Measurements from ENCODE around the gene CCL19. TPM values are rescaled to one million over a fixed set of nuclear protein-coding genes. Genes with fewer than 3 reads are reported as not detected.

The CCL19 gene
- total and polyA plus RNA-seq, 2 of the 8 experiments (the other 6 are each of a cell fraction or from before 2014, with no cell fraction given) = not detected

GRCh38 chr9:34688329-34689115 is 2.6 kb downstream of the CCL19 start:
- POLR2A ChIA-PET (ENCODE audit: partially characterized antibody) = no interaction called here
- no peak overlapping the region for H4K5ac ChIP-seq (ENCODE audit: insufficient read length, low read depth, low read length)
- H2AK5ac ChIP-seq (ENCODE audit: low read depth, low read length) = no peak overlapping the region
- H3K56ac ChIP-seq (replicated peaks; ENCODE audit: insufficient read length, low read depth, low read length) = no peak overlapping the region
- H3K27ac ChIP-seq (ENCODE audit: low read depth, low read length) = no peak overlapping the region
- WGBS, 2 experiments (ENCODE audit: extremely low coverage in 1 of 2, insufficient coverage in 1 of 2, insufficient read length in 1 of 2, insufficient replicate concordance in 2 of 2, low coverage in 1 of 2, low lambda C conversion rate in 2 of 2, missing lambda C conversion rate in 1 of 2) = 88% methylated on average over 5 of the region's 5 CpGs; no CpG with 5 or more reads in 1 of the 2 experiments
- H3K79me2 ChIP-seq (ENCODE audit: control insufficient read depth in 1 of 2, insufficient read depth in 2 of 2, low read length in 2 of 2) = no peaks in the 10 kb centered on the region
- no peaks in the 10 kb centered on the region for H3K36me3 ChIP-seq (ENCODE audit: control insufficient read depth in 2 of 4, insufficient read depth in 4 of 4, low read length in 3 of 4)
- no peaks in the 10 kb centered on the region; the same call in 1 of the 2 replicates for H3K23me2 ChIP-seq (ENCODE audit: low read depth, low read length)
- H3K4me1 ChIP-seq (replicated peaks in 1 of 4; ENCODE audit: control insufficient read depth in 3 of 4, insufficient read depth in 4 of 4, low read length in 3 of 4) = peaks cover 0 to 3% (median 1%) of the 10 kb centered on the region in 4 experiments; a peak in 2 of 7 replicates
- no peak overlapping the region for H4K91ac ChIP-seq (replicated peaks; ENCODE audit: insufficient read length, low read length)
- no peak overlapping the region for H3K4me2 ChIP-seq (ENCODE audit: insufficient read depth in 1 of 2, low read depth in 2 of 2, low read length in 2 of 2)
- H3K18ac ChIP-seq (ENCODE audit: extremely low read depth, low read length) = no peak overlapping the region
- H3K79me1 ChIP-seq (ENCODE audit: low read depth, low read length) = no peaks in the 10 kb centered on the region
- H4K8ac ChIP-seq (ENCODE audit: extremely low read depth, insufficient read depth, low read length) = no peak overlapping the region
- 0 out of 2 replicates have a peak overlapping the region, but pooled peaks have one; percentile 63 for H2BK15ac ChIP-seq (ENCODE audit: low read length)
- H3K9me3 ChIP-seq (ENCODE audit: insufficient read depth in 2 of 2, low read depth in 1 of 2, low read length in 1 of 2) = no peaks in the 10 kb centered on the region
- no peak overlapping the region for H3K4me3 ChIP-seq (ENCODE audit: extremely low read depth in 1 of 4, insufficient read depth in 2 of 4, low read depth in 3 of 4, low read length in 4 of 4)
- no peak overlapping the region for H3K4ac ChIP-seq (replicated peaks; ENCODE audit: insufficient read length, low read depth, low read length)
- H2BK12ac ChIP-seq (ENCODE audit: low read depth, low read length) = 0 out of 2 replicates have a peak overlapping the region, but pooled peaks have one; percentile 19
- H3K23ac ChIP-seq (ENCODE audit: insufficient read length) = no peak overlapping the region
- no peak overlapping the region for H3K9ac ChIP-seq (replicated peaks in 1 of 4; ENCODE audit: extremely low read depth in 1 of 4, low read depth in 3 of 4, low read length in 3 of 4)
- no peaks in the 10 kb centered on the region for H3K27me3 ChIP-seq (replicated peaks in 1 of 4; ENCODE audit: control insufficient read depth in 3 of 4, extremely low read depth in 1 of 4, insufficient read depth in 3 of 4, low read length in 3 of 4)
- no peak overlapping the region for H2BK20ac ChIP-seq (ENCODE audit: low read length)
- no peak overlapping the region for H2AFZ ChIP-seq (ENCODE audit: low read length)
- TF ChIP-seq FOSL1 (IDR thresholded peaks at IDR 0.05; ENCODE audit: insufficient read depth, low read depth, low read length) (no peak), SIX5 (IDR thresholded peaks at IDR 0.05; ENCODE audit: low read depth, low read length) (no peak), SP1 (IDR thresholded peaks at IDR 0.05; ENCODE audit: low read depth, low read length) (no peak), SP2 (IDR thresholded peaks at IDR 0.05; ENCODE audit: low read length) (no peak), RNF2 (IDR thresholded peaks at IDR 0.05; ENCODE audit: borderline replicate concordance, low read depth, low read length, missing control alignments, poor library complexity, severe bottlenecking) (no peak), CEBPB (IDR thresholded peaks at IDR 0.05; ENCODE audit: low read depth, low read length) (no peak), SAP30 (IDR thresholded peaks at IDR 0.05; ENCODE audit: insufficient read depth, insufficient replicate concordance, low read length) (no peak), TEAD4 (IDR thresholded peaks at IDR 0.05; ENCODE audit: low read depth, low read length) (no peak), TCF12 (IDR thresholded peaks at IDR 0.05; ENCODE audit: low read depth, low read length) (no peak), CREB1 (IDR thresholded peaks at IDR 0.05) (no peak)
- no peak for FAIRE-seq
- no peaks in the 10 kb centered on the region for H4K20me1 ChIP-seq (replicated peaks in 1 of 2; ENCODE audit: control insufficient read depth in 1 of 2, insufficient read depth in 2 of 2, low read length in 2 of 2)
- DNase-seq (ENCODE audit: low read depth in 1 of 2, low spot score in 2 of 2) = no peak
- no peak overlapping the region for H2BK5ac ChIP-seq (ENCODE audit: low read depth, low read length)
- CTCF ChIA-PET (ENCODE audit: partially characterized antibody) = interaction anchor here (1.7 to 12.6 kb wide), 3 partner anchors 13 kb away, joined by 8 to 147 read pairs (median 39); no protein-coding TSS in a partner anchor
- no peak overlapping the region for H3K14ac ChIP-seq (ENCODE audit: insufficient read length)
- no peak overlapping the region for H2BK120ac ChIP-seq (replicated peaks; ENCODE audit: low read depth, low read length)
